BJ (cell line): Measurements from ENCODE around the gene C10orf95. TPM values are rescaled to one million over a fixed set of nuclear protein-coding genes. Genes with fewer than 3 reads are reported as not detected.

Source experiments
- CTCF ChIA-PET: fragments of 350-600 bp; formaldehyde crosslinking; extraction: SDS; loops from one replicate; lab custom pipeline; 2021; ENCODE audit warnings: antibody characterized with exemption, inconsistent platforms; lab: Yijun Ruan, JAX
- POLR2A ChIA-PET: fragments of 300-600 bp; sonication (Branson Sonifier 250); formaldehyde crosslinking; extraction: SDS; loops from one replicate; lab custom pipeline; 2021; ENCODE audit warnings: antibody characterized with exemption; lab: Charles Lee
- DNase-seq: peaks from one replicate; pipeline ENCODE4 v3.0.0-alpha.2; 2011; ENCODE audit warnings: low read depth
- H3K27me3 ChIP-seq: 2 replicates; pipeline ENCODE4 v1.6.0; 2011; ENCODE audit warnings: low read length; ENCODE audit not compliant: control insufficient read depth, insufficient read depth
- H3K36me3 ChIP-seq: 2 replicates; pipeline ENCODE4 v1.5.1; 2011; ENCODE audit warnings: low read length; ENCODE audit not compliant: control insufficient read depth, insufficient read depth
- H3K4me3 ChIP-seq: 2 replicates; pipeline ENCODE4 v1.5.1; 2011; ENCODE audit warnings: low read depth, mild to moderate bottlenecking, control low read depth, low read length
- polyA plus RNA-seq: library from polyadenylated mRNA; depleted of rRNA; stranded (reverse); fragments of >200 nt; gene quantifications from 2 replicates; pipeline ENCODE4 v1.2.3, GENCODE V29; 2011
- TF ChIP-seq, protein P1 (sequence below): IDR thresholded peaks from 2 replicates; pipeline ENCODE4 v1.5.1; 2011; ENCODE audit warnings: low read depth, mild to moderate bottlenecking, control low read depth, inconsistent platforms, low read length, moderate library complexity; ENCODE audit not compliant: insufficient read depth

C10orf95 gene
- polyA plus RNA-seq, 1 experiment: not detected

DNA sequence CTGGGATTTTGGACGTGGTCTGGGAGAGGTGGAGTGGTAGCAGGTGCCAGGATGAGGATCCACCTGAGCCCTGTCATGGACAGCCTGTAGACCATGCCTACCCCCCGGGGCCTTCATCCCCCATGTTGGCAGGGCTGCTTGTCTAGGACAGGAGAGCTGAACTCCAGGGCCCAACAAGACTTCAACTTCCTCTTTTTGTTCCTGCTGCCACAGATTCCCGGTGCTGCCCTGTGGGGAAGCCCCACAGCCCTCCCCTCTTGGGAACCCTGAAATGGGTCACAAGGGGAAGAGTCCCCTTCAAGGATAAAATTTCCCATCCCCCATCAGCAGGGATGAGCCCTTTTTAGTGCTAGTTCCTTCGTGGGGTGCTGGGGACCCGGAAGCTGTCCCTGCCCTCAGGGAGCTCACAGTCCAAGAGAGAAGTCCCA lies 17.7 kb downstream of the C10orf95 start:
- TF ChIP-seq, protein P1, sequence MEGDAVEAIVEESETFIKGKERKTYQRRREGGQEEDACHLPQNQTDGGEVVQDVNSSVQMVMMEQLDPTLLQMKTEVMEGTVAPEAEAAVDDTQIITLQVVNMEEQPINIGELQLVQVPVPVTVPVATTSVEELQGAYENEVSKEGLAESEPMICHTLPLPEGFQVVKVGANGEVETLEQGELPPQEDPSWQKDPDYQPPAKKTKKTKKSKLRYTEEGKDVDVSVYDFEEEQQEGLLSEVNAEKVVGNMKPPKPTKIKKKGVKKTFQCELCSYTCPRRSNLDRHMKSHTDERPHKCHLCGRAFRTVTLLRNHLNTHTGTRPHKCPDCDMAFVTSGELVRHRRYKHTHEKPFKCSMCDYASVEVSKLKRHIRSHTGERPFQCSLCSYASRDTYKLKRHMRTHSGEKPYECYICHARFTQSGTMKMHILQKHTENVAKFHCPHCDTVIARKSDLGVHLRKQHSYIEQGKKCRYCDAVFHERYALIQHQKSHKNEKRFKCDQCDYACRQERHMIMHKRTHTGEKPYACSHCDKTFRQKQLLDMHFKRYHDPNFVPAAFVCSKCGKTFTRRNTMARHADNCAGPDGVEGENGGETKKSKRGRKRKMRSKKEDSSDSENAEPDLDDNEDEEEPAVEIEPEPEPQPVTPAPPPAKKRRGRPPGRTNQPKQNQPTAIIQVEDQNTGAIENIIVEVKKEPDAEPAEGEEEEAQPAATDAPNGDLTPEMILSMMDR: no peak
- no peaks in the 10 kb centered on the region; the same call in 1 of the 2 replicates for H3K36me3 ChIP-seq
- ChIA-PET POLR2A (interaction anchor here (0.6 kb wide), 1 partner anchor 306 kb away, joined by 7 read pairs; no protein-coding TSS in a partner anchor), CTCF (interaction anchor here (1.0 to 3.2 kb wide), 2 partner anchors 12 to 45 kb away, joined by 3 to 30 read pairs; partner anchors contain the start of gene FBXL15)
- H3K4me3 ChIP-seq: no peak overlapping the region
- no peak for DNase-seq
- no peaks in the 10 kb centered on the region; the same call in 1 of the 2 replicates for H3K27me3 ChIP-seq

DNA sequence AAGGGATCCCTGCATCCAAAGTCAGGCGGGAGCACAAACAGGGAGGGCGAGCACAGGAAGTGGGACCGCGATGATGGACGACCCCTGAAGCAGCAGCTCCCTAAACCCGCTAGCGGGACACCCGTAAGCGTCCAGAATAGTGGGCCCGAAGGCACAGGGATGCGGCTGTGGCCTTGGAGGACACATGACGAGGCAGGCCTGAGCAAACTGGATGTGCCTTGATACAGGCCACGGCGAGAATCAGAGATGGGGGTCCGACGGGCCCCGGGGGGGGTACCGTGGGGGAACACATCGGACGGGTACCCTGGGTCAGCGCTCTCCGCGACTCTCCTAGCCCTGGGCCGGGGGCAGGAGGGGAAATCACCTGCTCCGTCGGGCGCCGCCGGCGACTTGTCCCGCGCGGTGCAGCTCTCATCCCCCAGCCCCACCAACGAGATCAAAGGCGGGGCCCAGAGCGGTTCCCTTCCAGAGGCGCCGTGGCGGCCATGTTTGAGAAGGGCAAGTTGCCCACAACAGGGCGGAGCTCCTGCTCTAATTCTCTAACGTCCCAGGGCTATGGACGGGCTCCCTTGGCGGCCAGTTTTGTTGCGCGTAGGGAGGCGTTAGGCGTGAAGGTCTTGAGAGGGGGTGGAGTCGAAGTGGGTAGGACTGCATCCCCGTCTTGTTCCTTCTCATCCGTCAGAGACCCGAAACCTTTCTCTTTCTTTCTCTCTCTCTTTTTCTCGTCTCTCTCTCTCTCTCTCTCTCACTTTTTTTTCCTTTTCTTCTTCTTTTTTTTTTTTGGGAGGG lies 19.0 kb downstream of the C10orf95 start, which contains the start of gene CUEDC2:
Gene CUEDC2 (minus strand): TSS at position 413 of the 789 bp plus-strand sequence. CDS start 7,386 bp downstream, outside the sequence.
- H3K36me3 ChIP-seq: no peaks in the 10 kb centered on the region; the same call in 1 of the 2 replicates
- DNase-seq: peak; percentile 59
- H3K27me3 ChIP-seq: no peaks in the 10 kb centered on the region; the same call in 1 of the 2 replicates
- H3K4me3 ChIP-seq: peak within 1 kb of the TSS; percentile 83
- POLR2A ChIA-PET: interaction anchor here (1.1 kb wide), 1 partner anchor 12 kb away, joined by 7 read pairs; the partner anchor contains the start of gene FBXL15
- CTCF ChIA-PET: interaction anchor here (0.9 to 3.2 kb wide), 6 partner anchors 8 to 151 kb away, joined by 3 to 30 read pairs (median 4); partner anchors contain the start of gene FBXL15
- TF ChIP-seq, protein P1: 0 out of 2 replicates have a peak, but pooled peaks have one; percentile 2

DNA sequence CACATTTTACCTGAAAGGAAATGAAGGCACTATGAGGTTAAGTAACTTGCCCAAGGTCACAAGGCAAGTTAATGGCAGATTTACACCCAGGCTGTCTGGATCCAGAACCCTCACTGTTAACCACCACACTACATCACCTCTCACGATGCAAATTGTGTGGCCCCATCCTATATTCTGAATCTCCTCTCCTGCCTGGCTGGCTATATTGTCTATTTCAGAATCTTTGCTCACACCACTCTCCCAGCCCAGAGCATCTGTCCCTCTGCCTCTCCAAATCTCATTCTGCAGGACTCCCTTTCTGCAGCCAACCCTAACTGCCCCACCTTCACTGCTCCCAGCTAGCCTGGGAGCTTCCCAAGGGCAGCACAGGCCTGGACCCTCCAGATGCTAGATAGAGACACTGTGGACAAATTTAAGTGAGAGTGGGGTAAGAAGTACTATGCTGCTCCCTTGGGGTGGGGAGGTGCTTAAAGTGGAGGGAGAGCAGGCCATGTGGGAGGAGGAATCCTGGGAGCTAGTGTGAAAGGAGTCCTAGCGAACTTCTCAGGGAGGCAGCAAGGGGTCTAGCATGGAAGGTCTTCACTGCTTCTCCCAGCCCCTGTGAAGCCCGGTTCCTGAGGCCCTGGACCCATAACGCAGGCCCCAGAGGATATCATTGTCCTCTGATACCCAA lies 19.8 kb downstream of the C10orf95 start:
- TF ChIP-seq, protein P1: no peak
- POLR2A ChIA-PET: interaction anchor here (1.1 kb wide), 1 partner anchor 11 kb away, joined by 7 read pairs; the partner anchor contains the start of gene FBXL15
- CTCF ChIA-PET: interaction anchor here (0.9 to 3.2 kb wide), 4 partner anchors 10 to 151 kb away, joined by 3 to 30 read pairs (median 6); partner anchors contain the start of gene FBXL15
- Histone ChIP-seq H3K4me3 (peak overlapping the region; percentile 83), H3K27me3 (no peaks in the 10 kb centered on the region; the same call in 1 of the 2 replicates), H3K36me3 (no peaks in the 10 kb centered on the region; the same call in 1 of the 2 replicates)
- DNase-seq: no peak

DNA sequence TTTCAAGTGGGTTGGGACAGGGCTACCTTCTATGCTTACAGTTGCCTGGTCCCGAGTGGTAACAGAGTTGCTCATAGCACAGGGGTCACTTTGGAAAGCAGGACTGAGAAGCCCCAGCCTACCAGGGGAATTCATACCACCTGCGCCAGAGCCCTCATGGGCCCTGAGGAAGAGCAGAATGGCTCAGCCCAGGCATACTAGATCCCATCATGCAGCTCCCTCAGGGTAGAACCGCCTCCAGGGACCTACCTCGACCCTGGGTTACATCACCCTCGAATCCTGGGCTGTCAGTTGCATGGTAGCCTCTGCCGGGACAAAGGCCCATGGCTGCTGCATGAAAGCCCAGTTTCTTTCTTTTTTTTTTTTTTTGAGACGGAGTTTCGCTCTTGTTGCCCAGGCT lies 21.9 kb downstream of the C10orf95 start:
- TF ChIP-seq, protein P1: no peak
- Histone ChIP-seq H3K36me3 (peaks cover under 1% of the 10 kb centered on the region; the same call in 1 of the 2 replicates), H3K4me3 (no peak overlapping the region), H3K27me3 (no peaks in the 10 kb centered on the region)
- ChIA-PET POLR2A (no interaction called here), CTCF (no interaction called here)
- no peak for DNase-seq
